Heart right ventricle (tissue), 16 donors: ENCODE data around the gene MAML2. TPM values are rescaled to one million over a fixed set of nuclear protein-coding genes. Genes with fewer than 3 reads are reported as not detected.

Experiments
- ATAC-seq, 8 donors: fragments of 200-7000 bp; cut with Tn5 transposase; one replicate each; pipeline ENCODE4 v1.9.1; 2020; ENCODE audit warnings: mild to moderate bottlenecking in 8 of 8, moderate library complexity in 8 of 8, moderate number of reproducible peaks in 1 of 8
- DNase-seq, 2 donors: peaks; one replicate each; pipeline ENCODE4 v3.0.0-alpha.2; 2020
- H3K27ac ChIP-seq, 10 donors: fragments of 200-600 bp; sonication (generic) in 2 of 10; one replicate each; pipeline versions ENCODE4 v1.5.0 to v1.8.0; 2020 to 2022; ENCODE audit warnings: mild to moderate bottlenecking in 3 of 10
- H3K27me3 ChIP-seq, 7 donors: fragments of 200-600 bp; one replicate each; pipeline ENCODE4 v1.8.0; 2021 to 2022; ENCODE audit warnings: mild to moderate bottlenecking in 2 of 7
- H3K36me3 ChIP-seq, 9 donors: fragments of 200-600 bp; sonication (generic) in 1 of 9; one replicate each; pipeline versions ENCODE4 v1.5.0 to v1.8.0; 2020 to 2022; ENCODE audit warnings: mild to moderate bottlenecking in 2 of 9
- H3K4me1 ChIP-seq, 9 donors: fragments of 200-600 bp; sonication (generic) in 1 of 9; one replicate each; pipeline versions ENCODE4 v1.5.0 to v1.8.0; 2020 to 2022; ENCODE audit warnings: mild to moderate bottlenecking in 4 of 9
- H3K4me3 ChIP-seq, 10 donors: fragments of 200-600 bp; sonication (generic) in 2 of 10; one replicate each; pipeline versions ENCODE4 v1.5.0 to v1.8.0; 2020 to 2022; ENCODE audit warnings: mild to moderate bottlenecking in 7 of 10, moderate library complexity in 2 of 10
- H3K9me3 ChIP-seq, 11 donors: fragments of 200-600 bp in 10 of 11; sonication (generic) in 2 of 11; one replicate each; pipeline versions ENCODE4 v1.5.0 to v1.8.0; 2013 to 2022; ENCODE audit warnings: mild to moderate bottlenecking in 2 of 11, control low read depth in 1 of 11, moderate library complexity in 1 of 11
- WGBS, 2 donors: extraction: QIAGEN DNeasy Blood & Tissue Kit; methylation state at CpG; one replicate each; pipeline ENCODE4 v1.1.7; 2013; ENCODE audit warnings: inconsistent platforms in 1 of 2; 5-methylcytosine and 5-hydroxymethylcytosine counted together
- intact Hi-C, 10 donors: fragments of 100-400 bp; cut with DNase I; formaldehyde crosslinking; loops; one replicate each; pipeline versions ENCODE4 v1.11.1 to v1.14.2; 2022
- polyA plus RNA-seq, 2 donors: library from polyadenylated mRNA; stranded (reverse); fragments of 200-250 nt; gene quantifications; one replicate each; pipeline ENCODE4 v1.2.3, GENCODE V29; 2013
- total RNA-seq, 10 donors: library from RNA; stranded (reverse); fragmentation: NEBNext Ultra II Directional in 3 of 10; extraction: Animal tissue kit (Norgen Biotek cat#: 25700) in 3 of 10; gene quantifications; one replicate each; pipeline versions ENCODE4 v1.2.1 to v1.2.4, GENCODE V29; 2021 to 2023
- TF ChIP-seq, protein P1 (sequence below), 9 donors: fragments of 200-600 bp; sonication (generic) in 2 of 9; IDR thresholded peaks; one replicate each; pipeline versions ENCODE4 v1.5.0 to v1.8.0; 2021 to 2022; ENCODE audit warnings: antibody characterized with exemption in 9 of 9, mild to moderate bottlenecking in 5 of 9, moderate library complexity in 1 of 9
- donor health status: Arrhythmogenic right ventricular cardiomyopathy.
- donor health status: ischemic (EF 13 %, LVEDD 7.1; RV severe dilation, severe dysfunction).
- donor health status: healthy with polysubstance abuse.
- donor health status: DM: no; HTN: yes; CAD: no.
- donor health status: DM: no; HTN: no; CAD: no.
- donor health status: ischemic (EF 25% LVEDD 6.9; RV normal size, moderate dysfunction).
- donor health status: ischemic (EF 25% LVEDD 5.7; RV mildly dilated, moderate dysfunction).
- donor health status: healthy.
- donor health status: DM: yes; HTN: yes; CAD: no.
- donor health status: Ischemic cardiomyopathy.
- donor health status: ischemic (EF 35%, LVEDD 5.7; RV mildly dilated, moderate dysfunction).
- donor health status: nonischemic (EF 11% LVEDD 7.7; RV severe dilation, severe dysfunction).
- donor health status: DM: yes; HTN: yes; CAD: no.
- donor health status: PGD.
- donor health status: ischemic (EF 29% LVEDD 5.4; RV normal size, mild dysfunction).
- donor health status: nonischemic (EF 23%, LVEDD 6.1; RV moderate dilation, normal function).

The MAML2 gene
- total and polyA plus RNA-seq, 12 donors, result 1.3 to 6.1 (median 4.1) TPM

DNA sequence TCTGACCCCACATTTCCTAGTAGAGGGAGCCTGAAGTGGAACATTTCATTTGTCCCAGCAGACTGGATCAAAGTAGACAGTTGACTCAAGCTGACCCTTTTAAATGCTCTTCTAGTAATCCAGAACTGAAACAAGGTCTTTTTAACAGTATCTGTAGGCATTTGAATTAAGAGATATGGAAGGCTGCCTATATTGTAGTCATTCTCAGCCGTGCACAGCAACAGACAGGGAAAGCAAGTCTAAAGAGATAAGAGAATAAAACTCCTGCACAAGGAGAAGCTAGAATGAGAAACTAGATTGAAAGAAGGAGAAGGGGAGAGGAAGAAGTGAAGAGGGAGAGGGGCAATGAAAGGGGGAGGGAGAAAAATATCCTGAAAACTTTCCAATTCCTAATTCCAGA lies 238.5 kb downstream of the MAML2 start:
- TF ChIP-seq, protein P1, sequence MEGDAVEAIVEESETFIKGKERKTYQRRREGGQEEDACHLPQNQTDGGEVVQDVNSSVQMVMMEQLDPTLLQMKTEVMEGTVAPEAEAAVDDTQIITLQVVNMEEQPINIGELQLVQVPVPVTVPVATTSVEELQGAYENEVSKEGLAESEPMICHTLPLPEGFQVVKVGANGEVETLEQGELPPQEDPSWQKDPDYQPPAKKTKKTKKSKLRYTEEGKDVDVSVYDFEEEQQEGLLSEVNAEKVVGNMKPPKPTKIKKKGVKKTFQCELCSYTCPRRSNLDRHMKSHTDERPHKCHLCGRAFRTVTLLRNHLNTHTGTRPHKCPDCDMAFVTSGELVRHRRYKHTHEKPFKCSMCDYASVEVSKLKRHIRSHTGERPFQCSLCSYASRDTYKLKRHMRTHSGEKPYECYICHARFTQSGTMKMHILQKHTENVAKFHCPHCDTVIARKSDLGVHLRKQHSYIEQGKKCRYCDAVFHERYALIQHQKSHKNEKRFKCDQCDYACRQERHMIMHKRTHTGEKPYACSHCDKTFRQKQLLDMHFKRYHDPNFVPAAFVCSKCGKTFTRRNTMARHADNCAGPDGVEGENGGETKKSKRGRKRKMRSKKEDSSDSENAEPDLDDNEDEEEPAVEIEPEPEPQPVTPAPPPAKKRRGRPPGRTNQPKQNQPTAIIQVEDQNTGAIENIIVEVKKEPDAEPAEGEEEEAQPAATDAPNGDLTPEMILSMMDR (IDR thresholded peaks at IDR 0.05), result no peak
- intact Hi-C loops, result no loop called here
- ATAC-seq, result no peak
- no peak for DNase-seq
- Histone ChIP-seq H3K27me3 (no peaks in the 10 kb centered on the region), H3K36me3 (no peaks in the 10 kb centered on the region), H3K4me3 (no peak overlapping the region), H3K4me1 (peaks cover 0 to 30% (median 19%) of the 10 kb centered on the region in 9 donors), H3K9me3 (no peaks in the 10 kb centered on the region), H3K27ac (no peak overlapping the region)
- WGBS, 2 donors, result 38 to 39% methylated on average over 1 of the region's 1 CpG

DNA sequence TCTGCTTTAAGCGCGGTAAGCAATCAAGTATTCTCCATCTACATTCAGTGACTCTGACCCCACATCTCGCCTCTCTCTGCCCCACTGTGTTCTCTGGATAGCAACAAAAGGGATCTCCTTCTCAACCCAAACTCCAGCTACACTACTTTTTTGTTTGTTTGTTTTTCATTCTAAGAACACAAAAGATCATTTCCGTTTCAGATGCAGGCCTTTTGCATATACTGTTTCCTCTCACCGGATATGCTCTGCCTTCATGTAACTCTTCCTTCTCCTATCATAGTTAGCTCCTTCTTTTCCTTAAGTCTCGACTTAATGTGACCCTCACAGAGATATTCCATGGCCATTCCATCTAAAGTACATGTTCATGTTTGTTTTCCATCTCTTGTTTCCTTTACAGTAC lies 239.3 kb downstream of the MAML2 start:
- TF ChIP-seq, protein P1 (IDR thresholded peaks at IDR 0.05), result no peak
- intact Hi-C loops, result no loop called here
- H3K4me3 ChIP-seq, result no peak overlapping the region
- WGBS, 2 donors, result 82 to 87% methylated on average over 6 of the region's 6 CpGs
- H3K27me3 ChIP-seq, result no peaks in the 10 kb centered on the region
- no peak for DNase-seq
- H3K9me3 ChIP-seq, result no peaks in the 10 kb centered on the region
- ATAC-seq, result no peak
- peaks cover 0 to 37% (median 20%) of the 10 kb centered on the region in 9 donors for H3K4me1 ChIP-seq
- H3K27ac ChIP-seq, result no peak overlapping the region
- H3K36me3 ChIP-seq, result no peaks in the 10 kb centered on the region

- TF ChIP-seq, protein P1 (IDR thresholded peaks at IDR 0.05), result no peak
Measured at GRCh38 chr11:96103102-96103501, 239.9 kb downstream of the MAML2 start.

GRCh38 chr11:96102664-96103078 lies 240.3 kb downstream of the MAML2 start:
- H3K36me3 ChIP-seq, result no peaks in the 10 kb centered on the region
- intact Hi-C loops, result no loop called here
- no peaks in the 10 kb centered on the region for H3K27me3 ChIP-seq
- TF ChIP-seq, protein P1 (IDR thresholded peaks at IDR 0.05), result no peak
- H3K4me1 ChIP-seq, result peaks cover 0 to 47% (median 30%) of the 10 kb centered on the region in 9 donors
- WGBS, 2 donors, result 70 to 82% methylated on average over 2 of the region's 2 CpGs
- no peaks in the 10 kb centered on the region for H3K9me3 ChIP-seq
- DNase-seq (no peak), ATAC-seq (no peak)
- no peak overlapping the region for H3K4me3 ChIP-seq
- no peak overlapping the region for H3K27ac ChIP-seq

More at GRCh38 chr11:96103102-96103501, 239.9 kb downstream of the MAML2 start:
- Histone ChIP-seq H3K27me3 (no peaks in the 10 kb centered on the region), H3K27ac (no peak overlapping the region), H3K4me3 (no peak overlapping the region), H3K4me1 (peaks cover 0 to 43% (median 26%) of the 10 kb centered on the region in 9 donors), H3K36me3 (no peaks in the 10 kb centered on the region), H3K9me3 (no peaks in the 10 kb centered on the region)
- DNase-seq (no peak), ATAC-seq (no peak)
- intact Hi-C loops, result no loop called here
- 93 to 94% methylated on average over 1 of the region's 1 CpG for WGBS, 2 donors
